Activated naive CD8-positive, alpha-beta T cell treated with anti-CD3 and anti-CD28 coated beads for 36 hours (primary cell): Measurements from ENCODE around the gene SH3GLB2. TPM values are rescaled to one million over a fixed set of nuclear protein-coding genes. Genes with fewer than 3 reads are reported as not detected.
"Not testable (repeated sequence)": the region's sequence is repeated elsewhere in the genome, so short reads cannot be mapped to it uniquely, and the experiment has no call there.

Source experiments
- DNase-seq: peaks from one replicate; pipeline ENCODE4 v3.0.0; 2021
- H3K27ac Mint-ChIP-seq: one replicate; pipeline ENCODE4 v1.8.0; 2022; ENCODE audit warnings: mild to moderate bottlenecking, moderate library complexity, mixed read lengths
- H3K27me3 Mint-ChIP-seq: one replicate; pipeline ENCODE4 v1.8.0; 2022; ENCODE audit warnings: mild to moderate bottlenecking, mixed read lengths
- H3K36me3 Mint-ChIP-seq: one replicate; pipeline ENCODE4 v1.8.0; 2021; ENCODE audit warnings: mild to moderate bottlenecking, mixed read lengths
- H3K4me1 Mint-ChIP-seq: one replicate; pipeline ENCODE4 v1.8.0; 2021; ENCODE audit warnings: mixed read lengths
- H3K4me3 Mint-ChIP-seq: one replicate; pipeline ENCODE4 v1.8.0; 2022; ENCODE audit warnings: mild to moderate bottlenecking, moderate library complexity, mixed read lengths
- H3K9me3 Mint-ChIP-seq: one replicate; pipeline ENCODE4 v1.8.0; 2022; ENCODE audit warnings: mixed read lengths
- total RNA-seq, 2 experiments: library from RNA; stranded (reverse); gene quantifications; one replicate each; pipeline ENCODE4 v1.2.3, GENCODE V29; 2021

Gene SH3GLB2
- total RNA-seq, 2 experiments from 2014 or later = 42.9 to 46.3 TPM

- Mint-ChIP-seq H3K27ac (no peak overlapping the region), H3K4me1 (no peaks in the 10 kb centered on the region), H3K9me3 (no peaks in the 10 kb centered on the region), H3K4me3 (no peak overlapping the region), H3K36me3 (peaks cover 15% of the 10 kb centered on the region), H3K27me3 (no peaks in the 10 kb centered on the region)
- DNase-seq = no peak
These were observed 25.1 kb downstream of the SH3GLB2 start for GRCh38 chr9:129002992-129003391.

- Mint-ChIP-seq H3K36me3 (peaks cover 15% of the 10 kb centered on the region), H3K9me3 (no peaks in the 10 kb centered on the region), H3K4me3 (no peak overlapping the region), H3K27me3 (no peaks in the 10 kb centered on the region), H3K27ac (no peak overlapping the region), H3K4me1 (no peaks in the 10 kb centered on the region)
- DNase-seq = no peak
These were observed 26.4 kb downstream of the SH3GLB2 start for GRCh38 chr9:129001504-129002325.

- H3K4me3 Mint-ChIP-seq = no peak overlapping the region
- H3K27ac Mint-ChIP-seq = no peak overlapping the region
- DNase-seq = no peak
- no peaks in the 10 kb centered on the region for H3K9me3 Mint-ChIP-seq
- H3K27me3 Mint-ChIP-seq = no peaks in the 10 kb centered on the region
- H3K4me1 Mint-ChIP-seq = no peaks in the 10 kb centered on the region
- H3K36me3 Mint-ChIP-seq = peaks cover 19% of the 10 kb centered on the region
These were observed 28.4 kb downstream of the SH3GLB2 start for GRCh38 chr9:128999581-129000206.

GRCh38 chr9:128998462-128998861, 29.7 kb downstream of the SH3GLB2 start:
- Mint-ChIP-seq H3K27ac (no peak overlapping the region), H3K4me3 (no peak overlapping the region), H3K27me3 (no peaks in the 10 kb centered on the region), H3K4me1 (no peaks in the 10 kb centered on the region), H3K9me3 (no peaks in the 10 kb centered on the region), H3K36me3 (peaks cover 25% of the 10 kb centered on the region)
- DNase-seq = no peak

- Mint-ChIP-seq H3K9me3 (no peaks in the 10 kb centered on the region), H3K36me3 (peaks cover 33% of the 10 kb centered on the region), H3K27ac (no peak overlapping the region), H3K4me3 (no peak overlapping the region), H3K4me1 (peaks cover 2% of the 10 kb centered on the region), H3K27me3 (no peaks in the 10 kb centered on the region)
- DNase-seq = no peak
These were observed 32.3 kb downstream of the SH3GLB2 start for GRCh38 chr9:128995791-128996190.

- no peak overlapping the region for H3K4me3 Mint-ChIP-seq
- no peak overlapping the region for H3K27ac Mint-ChIP-seq
- H3K36me3 Mint-ChIP-seq = peaks cover 38% of the 10 kb centered on the region
- H3K27me3 Mint-ChIP-seq = no peaks in the 10 kb centered on the region
- H3K9me3 Mint-ChIP-seq = no peaks in the 10 kb centered on the region
- H3K4me1 Mint-ChIP-seq = peaks cover 2% of the 10 kb centered on the region
- DNase-seq = no peak
These were observed 35.1 kb downstream of the SH3GLB2 start for GRCh38 chr9:128992995-128993394.

- DNase-seq = no peak
- H3K4me3 Mint-ChIP-seq = no peak overlapping the region
- no peak overlapping the region for H3K27ac Mint-ChIP-seq
- peaks cover 37% of the 10 kb centered on the region for H3K36me3 Mint-ChIP-seq
- H3K9me3 Mint-ChIP-seq = no peaks in the 10 kb centered on the region
- peaks cover 2% of the 10 kb centered on the region for H3K4me1 Mint-ChIP-seq
- H3K27me3 Mint-ChIP-seq = no peaks in the 10 kb centered on the region
These were observed 40.3 kb downstream of the SH3GLB2 start for GRCh38 chr9:128987805-128988204.

- no peak overlapping the region for H3K27ac Mint-ChIP-seq
- no peaks in the 10 kb centered on the region for H3K27me3 Mint-ChIP-seq
- H3K4me1 Mint-ChIP-seq = no peaks in the 10 kb centered on the region
- no peak overlapping the region for H3K4me3 Mint-ChIP-seq
- H3K9me3 Mint-ChIP-seq = no peaks in the 10 kb centered on the region
- H3K36me3 Mint-ChIP-seq = peaks cover 34% of the 10 kb centered on the region
- no peak for DNase-seq
These were observed 41.5 kb downstream of the SH3GLB2 start for GRCh38 chr9:128986671-128987070.

GRCh38 chr9:128983536-128983935, 44.6 kb downstream of the SH3GLB2 start:
- Mint-ChIP-seq H3K4me3 (no peak overlapping the region), H3K4me1 (no peaks in the 10 kb centered on the region), H3K27me3 (no peaks in the 10 kb centered on the region), H3K27ac (no peak overlapping the region), H3K36me3 (peaks cover 46% of the 10 kb centered on the region), H3K9me3 (no peaks in the 10 kb centered on the region)
- DNase-seq = no peak

- Mint-ChIP-seq H3K9me3 (no peaks in the 10 kb centered on the region), H3K36me3 (peaks cover 27% of the 10 kb centered on the region), H3K27me3 (no peaks in the 10 kb centered on the region), H3K4me3 (no peak overlapping the region), H3K27ac (no peak overlapping the region), H3K4me1 (no peaks in the 10 kb centered on the region)
- DNase-seq = no peak
These were observed 49.0 kb downstream of the SH3GLB2 start for GRCh38 chr9:128979111-128979510.

GRCh38 chr9:128972956-128973355, 55.2 kb downstream of the SH3GLB2 start:
- DNase-seq = no peak
- peaks cover 25% of the 10 kb centered on the region for H3K36me3 Mint-ChIP-seq
- no peak overlapping the region for H3K27ac Mint-ChIP-seq
- H3K27me3 Mint-ChIP-seq = no peaks in the 10 kb centered on the region
- no peaks in the 10 kb centered on the region for H3K9me3 Mint-ChIP-seq
- H3K4me1 Mint-ChIP-seq = no peaks in the 10 kb centered on the region
- no peak overlapping the region for H3K4me3 Mint-ChIP-seq

- H3K4me3 Mint-ChIP-seq = no peak overlapping the region
- no peak for DNase-seq
- no peak overlapping the region for H3K27ac Mint-ChIP-seq
- H3K27me3 Mint-ChIP-seq = no peaks in the 10 kb centered on the region
- H3K36me3 Mint-ChIP-seq = peaks cover 25% of the 10 kb centered on the region
- no peaks in the 10 kb centered on the region for H3K9me3 Mint-ChIP-seq
- no peaks in the 10 kb centered on the region for H3K4me1 Mint-ChIP-seq
These were observed 58.6 kb downstream of the SH3GLB2 start for GRCh38 chr9:128969491-128969890.

GRCh38 chr9:128961403-128961802, 66.7 kb downstream of the SH3GLB2 start:
- H3K36me3 Mint-ChIP-seq = peaks cover 14% of the 10 kb centered on the region
- H3K27ac Mint-ChIP-seq, H3K4me3 Mint-ChIP-seq, H3K9me3 Mint-ChIP-seq, DNase-seq, H3K27me3 Mint-ChIP-seq, H3K4me1 Mint-ChIP-seq: not testable (repeated sequence)
